Testis (tissue), 3 donors: ENCODE data around the gene KCND1. TPM values are rescaled to one million over a fixed set of nuclear protein-coding genes. Genes with fewer than 3 reads are reported as not detected.

Source experiments
- DNase-seq: peaks from one replicate; pipeline ENCODE4 v3.0.0-alpha.2; 2019
- H3K27ac ChIP-seq, 2 donors: fragments of 200-600 bp; sonication (generic); one replicate each; pipeline ENCODE4 v1.5.1; 2019
- H3K27me3 ChIP-seq: fragments of 200-600 bp; sonication (generic); one replicate; pipeline ENCODE4 v1.5.1; 2019
- H3K36me3 ChIP-seq: fragments of 200-600 bp; sonication (generic); one replicate; pipeline ENCODE4 v1.5.1; 2017; ENCODE audit warnings: low read depth; ENCODE audit errors: missing control alignments
- H3K4me1 ChIP-seq: fragments of 200-600 bp; sonication (generic); one replicate; pipeline ENCODE4 v1.5.1; 2019
- H3K4me3 ChIP-seq, 2 donors: fragments of 200-600 bp; sonication (generic); one replicate each; pipeline ENCODE4 v1.5.1; 2017 to 2019
- H3K9me3 ChIP-seq: fragments of 200-600 bp; sonication (generic); one replicate; pipeline ENCODE4 v1.5.1; 2017
- CTCF ChIP-seq, 3 experiments: fragments of 450-650 bp in 2 of 3; fragments of 200-600 bp in 1 of 3; sonication (generic) in 1 of 3; IDR thresholded peaks; one replicate each; pipeline ENCODE4 v1.5.1; 2016 to 2019; ENCODE audit warnings: antibody characterized with exemption in 3 of 3, mild to moderate bottlenecking in 2 of 3, moderate library complexity in 1 of 3
- POLR2A ChIP-seq: fragments of 450-650 bp; IDR thresholded peaks from one replicate; pipeline ENCODE4 v1.6.1; 2017; ENCODE audit warnings: antibody characterized with exemption, mild to moderate bottlenecking, moderate library complexity
- WGBS, 2 donors: methylation state at CpG; one replicate each; pipeline ENCODE4 v1.1.5; 2018; 5-methylcytosine and 5-hydroxymethylcytosine counted together
- intact Hi-C: fragments of 100-400 bp; cut with DNase I; formaldehyde crosslinking; loops from one replicate; pipeline ENCODE4 v1.15.1; 2023; ENCODE audit warnings: low total_unique reads
- polyA plus RNA-seq: library from polyadenylated mRNA; stranded (reverse); fragments of 350-450 nt; fragmentation: Illumina TruSeq; extraction: RNeasy Lipid Tissue Mini Kit (QIAGEN cat#74804); gene quantifications from one replicate; pipeline ENCODE4 v1.2.3, GENCODE V29; 2014; ENCODE audit warnings: low read depth, low replicate concordance; ENCODE audit not compliant: insufficient read depth
- total RNA-seq, 2 donors: library from RNA; depleted of rRNA; stranded (reverse); fragments of >200 nt; gene quantifications; one replicate each; pipeline ENCODE4 v1.2.3, GENCODE V29; 2016

Gene KCND1
- total and polyA plus RNA-seq, 3 donors from 2014 or later: 2.3 to 3.3 (median 2.4) TPM

- intact Hi-C loops: no loop called here
- peaks cover 3% of the 10 kb centered on the region for H3K4me1 ChIP-seq
- WGBS, 2 donors: 0% methylated on average over 14 of the region's 15 CpGs; no CpG with 5 or more reads in 1 of the 2 donors
- H3K4me3 ChIP-seq: peak overlapping the region; percentile 48 to 67
- H3K27ac ChIP-seq: peak overlapping the region; percentile 63 to 81
- no peaks in the 10 kb centered on the region for H3K36me3 ChIP-seq
- TF ChIP-seq POLR2A (no peak), CTCF (IDR thresholded peaks at IDR 0.05) (no peak)
- no peaks in the 10 kb centered on the region for H3K9me3 ChIP-seq
- DNase-seq: no peak
- no peaks in the 10 kb centered on the region for H3K27me3 ChIP-seq
Measured at GRCh38 chrX:48919360-48919841, 52.2 kb downstream of the KCND1 start.

DNA sequence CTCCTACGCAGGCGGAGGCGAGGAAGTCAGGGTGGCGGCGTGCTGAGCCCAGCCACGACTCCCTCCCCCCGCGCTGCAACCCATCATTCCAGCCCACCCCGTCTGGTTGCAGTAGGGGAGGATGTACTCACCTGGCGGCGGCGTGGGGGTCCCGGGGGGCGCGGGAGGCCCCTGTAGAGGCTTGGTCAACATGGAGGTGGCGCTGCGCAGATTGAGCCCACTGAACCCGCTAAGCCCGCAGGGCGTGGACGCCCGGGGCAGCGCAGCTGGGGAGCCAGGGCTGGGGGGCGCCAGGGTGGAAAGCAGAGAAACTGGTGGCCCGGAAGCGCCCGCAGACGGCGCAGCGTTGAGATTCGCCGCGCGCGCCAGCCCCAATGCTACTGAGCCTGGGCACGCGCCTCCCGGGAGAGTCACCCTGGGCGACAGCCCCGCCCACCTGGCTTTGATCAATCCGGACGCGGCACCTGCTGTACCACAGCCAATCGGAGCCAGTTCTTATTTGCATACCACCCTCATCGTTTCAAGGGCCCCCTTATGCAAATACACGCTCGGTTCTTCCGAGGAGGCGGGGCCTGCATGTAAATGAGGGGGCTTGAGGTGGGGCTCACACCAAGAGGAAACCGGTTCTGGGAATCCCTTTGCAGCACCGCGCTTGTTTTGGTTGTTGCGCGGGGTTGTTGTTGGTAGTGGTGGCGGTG is 52.9 kb downstream of the KCND1 start, which contains the start of gene PIM2:
TSS of gene PIM2 (minus strand) at position 382 of the 698 bp plus-strand sequence. CDS start at position 192, 190 bp downstream.
- H3K27me3 ChIP-seq: no peaks in the 10 kb centered on the region
- no peaks in the 10 kb centered on the region for H3K36me3 ChIP-seq
- peak; percentile 93 for DNase-seq
- peak within 1 kb of the TSS; percentile 63 to 81 for H3K27ac ChIP-seq
- H3K4me1 ChIP-seq: no peaks in the 10 kb centered on the region
- peak within 1 kb of the TSS; percentile 48 to 67 for H3K4me3 ChIP-seq
- WGBS, 2 donors: 0% methylated on average over 17 of the region's 55 CpGs; no CpG with 5 or more reads in 1 of the 2 donors
- H3K9me3 ChIP-seq: no peaks in the 10 kb centered on the region
- intact Hi-C loops: no loop called here
- no peak for TF ChIP-seq CTCF (IDR thresholded peaks at IDR 0.05)
- TF ChIP-seq POLR2A: peak; percentile 82

DNA sequence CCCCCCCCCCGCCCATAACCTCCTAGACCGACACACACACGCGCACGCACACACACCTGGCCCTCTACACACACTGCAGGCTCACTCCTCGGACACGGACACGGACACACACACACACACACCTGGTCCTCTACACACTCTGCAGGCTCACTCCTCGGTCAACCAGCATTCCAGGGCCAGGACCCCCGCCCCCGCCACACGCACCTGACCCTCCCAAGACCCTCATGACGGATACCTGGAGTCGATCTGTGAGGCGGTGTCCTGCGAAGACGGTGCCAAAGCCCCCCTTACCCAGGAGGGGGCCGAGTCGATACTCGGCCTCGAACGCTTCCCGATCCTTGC is 53.4 kb downstream of the KCND1 start:
- intact Hi-C loops: no loop called here
- Histone ChIP-seq H3K9me3 (no peaks in the 10 kb centered on the region), H3K36me3 (no peaks in the 10 kb centered on the region), H3K27me3 (no peaks in the 10 kb centered on the region), H3K4me1 (no peaks in the 10 kb centered on the region), H3K4me3 (peak overlapping the region; percentile 48 to 67), H3K27ac (peak overlapping the region; percentile 63 to 81)
- 12 to 45% methylated on average over 4 to 12 of the region's 23 CpGs for WGBS, 2 donors
- no peak for TF ChIP-seq POLR2A
- TF ChIP-seq CTCF (IDR thresholded peaks at IDR 0.05): no peak
- no peak for DNase-seq

DNA sequence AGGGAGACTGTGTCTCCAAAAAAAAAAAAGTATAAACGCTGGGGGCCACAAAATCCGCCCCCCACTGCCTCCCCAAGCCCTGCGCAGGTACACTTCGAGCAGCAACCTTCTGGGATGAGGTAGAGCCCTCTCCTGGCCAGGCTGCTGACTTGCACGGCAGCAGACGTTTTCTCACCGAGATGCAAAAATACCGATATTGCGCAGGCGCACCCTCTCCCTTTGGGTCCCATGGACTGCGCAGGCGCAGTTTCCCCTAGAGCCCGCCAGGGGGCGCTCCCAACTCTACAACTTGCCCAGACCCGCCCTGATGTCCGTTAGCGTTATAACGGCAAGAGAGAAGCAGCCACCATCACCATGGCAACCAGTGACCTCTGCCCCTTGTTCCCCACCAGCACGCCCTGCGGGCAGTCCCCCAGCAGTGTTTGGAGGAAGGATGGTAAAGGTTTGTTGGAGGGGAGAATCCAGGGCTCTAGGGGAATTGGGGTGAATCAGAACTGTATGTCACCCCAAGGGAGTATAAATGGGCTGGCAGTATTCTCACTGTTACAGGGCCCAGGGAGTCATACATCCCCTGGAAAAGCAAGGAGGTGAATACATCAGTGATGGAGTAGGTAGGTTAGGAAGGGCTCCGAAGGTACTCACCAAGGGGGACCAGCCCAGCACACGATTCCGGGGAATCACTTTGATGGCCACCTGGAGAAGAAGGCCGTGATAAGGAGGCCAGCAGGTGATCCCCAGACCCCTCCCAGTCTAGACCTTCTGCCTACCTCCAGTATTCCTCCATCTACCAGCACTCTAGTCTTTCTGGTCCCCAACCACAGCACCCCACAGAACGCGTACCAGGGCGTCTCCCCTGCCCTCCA is 54.3 kb downstream of the KCND1 start:
- peak; percentile 93 for DNase-seq
- peak overlapping the region in 1 of 2 donors; percentile 67 for H3K4me3 ChIP-seq
- no peaks in the 10 kb centered on the region for H3K9me3 ChIP-seq
- no peaks in the 10 kb centered on the region for H3K27me3 ChIP-seq
- peak overlapping the region; percentile 31 to 81 for H3K27ac ChIP-seq
- H3K4me1 ChIP-seq: no peaks in the 10 kb centered on the region
- intact Hi-C loops: no loop called here
- peak; percentile 86 to 94 (median 93) for TF ChIP-seq CTCF (IDR thresholded peaks at IDR 0.05)
- no peak for TF ChIP-seq POLR2A
- 11% methylated on average over 25 of the region's 27 CpGs; no CpG with 5 or more reads in 1 of the 2 donors for WGBS, 2 donors
- H3K36me3 ChIP-seq: no peaks in the 10 kb centered on the region
